Keratinocyte (primary cell): ENCODE measurements around the gene RALGPS1. TPM values are rescaled to one million over a fixed set of nuclear protein-coding genes. Genes with fewer than 3 reads are reported as not detected.

Source experiments
- DNase-seq: peaks from one replicate; pipeline ENCODE4 v3.0.0-alpha.2; 2011; ENCODE audit warnings: low read depth, missing footprints, low spot score
- FAIRE-seq: peaks from 2 replicates; lab custom pipeline; 2011; peaks lifted over from hg19 to GRCh38; lab: Jason Lieb, UNC
- H2AFZ ChIP-seq: 2 replicates; pipeline ENCODE4 v1.6.0; 2012; ENCODE audit warnings: low read length, control low read depth, inconsistent platforms; ENCODE audit not compliant: control insufficient read depth
- H3K27ac ChIP-seq: 2 replicates; pipeline ENCODE4 v1.5.1; 2011; ENCODE audit warnings: low read length; ENCODE audit not compliant: control insufficient read depth, insufficient read depth
- H3K27me3 ChIP-seq: 3 replicates; pipeline ENCODE4 v1.6.0; 2011; ENCODE audit warnings: low read length; ENCODE audit not compliant: control insufficient read depth, insufficient read depth; ENCODE audit errors: extremely low read depth
- H3K36me3 ChIP-seq, 2 experiments: 2 replicates in 1 of 2; 3 replicates in 1 of 2; pipeline ENCODE4 v1.5.1; 2011; ENCODE audit warnings: low read length in 2 of 2, mild to moderate bottlenecking in 1 of 2; ENCODE audit not compliant: control insufficient read depth in 2 of 2, insufficient read depth in 2 of 2; ENCODE audit errors: extremely low read depth in 1 of 2
- H3K4me1 ChIP-seq: 3 replicates; pipeline ENCODE4 v1.5.1; 2011; ENCODE audit warnings: low read length; ENCODE audit not compliant: control insufficient read depth, insufficient read depth; ENCODE audit errors: extremely low read depth
- H3K4me2 ChIP-seq: 3 replicates; pipeline ENCODE4 v1.6.0; 2011; ENCODE audit warnings: low read depth, low read length; ENCODE audit not compliant: control insufficient read depth, insufficient read depth; ENCODE audit errors: extremely low read depth
- H3K4me3 ChIP-seq, 3 experiments: fragments of 200-600 bp in 1 of 3; sonication (generic) in 1 of 3; 2 replicates in 2 of 3; 3 replicates in 1 of 3; pipeline ENCODE4 v1.5.1; 2011 to 2016; ENCODE audit warnings: low read length in 3 of 3, mild to moderate bottlenecking in 3 of 3, control low read depth in 2 of 3, inconsistent platforms in 1 of 3, low read depth in 1 of 3, mixed read lengths in 1 of 3, mixed run types in 1 of 3, moderate library complexity in 1 of 3; ENCODE audit not compliant: control insufficient read depth in 2 of 3, insufficient read depth in 2 of 3; ENCODE audit errors: extremely low read depth in 1 of 3
- H3K79me2 ChIP-seq: 2 replicates; pipeline ENCODE4 v1.6.0; 2012; ENCODE audit warnings: low read length; ENCODE audit not compliant: control insufficient read depth, insufficient read depth
- H3K9ac ChIP-seq: 3 replicates; pipeline ENCODE4 v1.6.0; 2011; ENCODE audit warnings: low read length; ENCODE audit not compliant: control insufficient read depth, insufficient read depth; ENCODE audit errors: extremely low read depth
- H3K9me1 ChIP-seq: 3 replicates; pipeline ENCODE4 v1.6.0; 2011; ENCODE audit warnings: low read length; ENCODE audit not compliant: control insufficient read depth, insufficient read depth; ENCODE audit errors: extremely low read depth
- H3K9me3 ChIP-seq: 2 replicates; pipeline ENCODE4 v1.5.1; 2012; ENCODE audit warnings: low read depth, low read length; ENCODE audit not compliant: control insufficient read depth
- H4K20me1 ChIP-seq: 3 replicates; pipeline ENCODE4 v1.6.0; 2011; ENCODE audit warnings: low read length; ENCODE audit not compliant: control insufficient read depth, insufficient read depth; ENCODE audit errors: extremely low read depth
- EZH2 ChIP-seq: IDR thresholded peaks from one replicate; pipeline ENCODE4 v1.6.1; 2012; ENCODE audit warnings: inconsistent platforms, mild to moderate bottlenecking, low read length, moderate library complexity
- dilution Hi-C: fragments of 300-500 bp; cut with MboI; formaldehyde crosslinking; loops from one replicate; pipeline ENCODE4 v1.7.0; 2020; ENCODE audit warnings: low sequenced_read_pairs; ENCODE audit not compliant: extremely low pct_ligation_motif_present
- polyA plus RNA-seq, 5 experiments: library from polyadenylated mRNA; depleted of rRNA in 3 of 5; stranded (reverse) in 3 of 5; stranded (forward) in 1 of 5; unstranded in 1 of 5; fragments of >200 nt; gene quantifications; 1 replicate in 1 of 5; 2 replicates in 3 of 5; 3 replicates in 1 of 5; pipeline versions ENCODE4 v1.2.1 to v1.2.3, GENCODE V29; 2011 to 2012; ENCODE audit warnings: missing spikeins in 2 of 5, low read depth in 1 of 5, low replicate concordance in 1 of 5
- TF ChIP-seq, protein P1 (sequence below), 3 experiments: IDR thresholded peaks in 1 of 3; conservative IDR thresholded peaks in 1 of 3; optimal IDR thresholded peaks in 1 of 3; 2 replicates in 2 of 3; 3 replicates in 1 of 3; pipeline versions ENCODE3 to v1.5.1; 2011; ENCODE audit warnings: low read length in 3 of 3, mild to moderate bottlenecking in 3 of 3, moderate library complexity in 2 of 3, control low read depth in 1 of 3, inconsistent platforms in 1 of 3; ENCODE audit not compliant: insufficient read depth in 2 of 3; ENCODE audit errors: extremely low read depth in 1 of 3

The RALGPS1 gene
- polyA plus RNA-seq, 1 donor (not counting 4 experiments of a cell fraction or from before 2014, with no cell fraction given) = 0.56 TPM

GRCh38 chr9:127137640-127138360 lies 223.2 kb downstream of the RALGPS1 start:
- DNase-seq = no peak
- H3K27ac ChIP-seq = no peak overlapping the region
- no peak overlapping the region for H2AFZ ChIP-seq
- H3K27me3 ChIP-seq = peaks cover 6% of the 10 kb centered on the region
- H3K4me1 ChIP-seq = peaks cover 4% of the 10 kb centered on the region
- dilution Hi-C loops = no loop called here
- no peaks in the 10 kb centered on the region for H3K9me1 ChIP-seq
- H3K79me2 ChIP-seq = no peaks in the 10 kb centered on the region
- no peak for FAIRE-seq
- H3K9me3 ChIP-seq = no peaks in the 10 kb centered on the region
- no peak overlapping the region for H3K9ac ChIP-seq
- H3K4me2 ChIP-seq = no peak overlapping the region
- no peaks in the 10 kb centered on the region for H3K36me3 ChIP-seq
- H3K4me3 ChIP-seq = no peak overlapping the region
- no peaks in the 10 kb centered on the region for H4K20me1 ChIP-seq
- TF ChIP-seq, protein P1, sequence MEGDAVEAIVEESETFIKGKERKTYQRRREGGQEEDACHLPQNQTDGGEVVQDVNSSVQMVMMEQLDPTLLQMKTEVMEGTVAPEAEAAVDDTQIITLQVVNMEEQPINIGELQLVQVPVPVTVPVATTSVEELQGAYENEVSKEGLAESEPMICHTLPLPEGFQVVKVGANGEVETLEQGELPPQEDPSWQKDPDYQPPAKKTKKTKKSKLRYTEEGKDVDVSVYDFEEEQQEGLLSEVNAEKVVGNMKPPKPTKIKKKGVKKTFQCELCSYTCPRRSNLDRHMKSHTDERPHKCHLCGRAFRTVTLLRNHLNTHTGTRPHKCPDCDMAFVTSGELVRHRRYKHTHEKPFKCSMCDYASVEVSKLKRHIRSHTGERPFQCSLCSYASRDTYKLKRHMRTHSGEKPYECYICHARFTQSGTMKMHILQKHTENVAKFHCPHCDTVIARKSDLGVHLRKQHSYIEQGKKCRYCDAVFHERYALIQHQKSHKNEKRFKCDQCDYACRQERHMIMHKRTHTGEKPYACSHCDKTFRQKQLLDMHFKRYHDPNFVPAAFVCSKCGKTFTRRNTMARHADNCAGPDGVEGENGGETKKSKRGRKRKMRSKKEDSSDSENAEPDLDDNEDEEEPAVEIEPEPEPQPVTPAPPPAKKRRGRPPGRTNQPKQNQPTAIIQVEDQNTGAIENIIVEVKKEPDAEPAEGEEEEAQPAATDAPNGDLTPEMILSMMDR (optimal IDR thresholded peaks at IDR 0.05 in 1 of 3, IDR thresholded peaks at IDR 0.05 in 1 of 3, conservative IDR thresholded peaks at IDR 0.05 in 1 of 3; ENCODE audit: extremely low read depth in 1 of 3, insufficient read depth in 2 of 3, low read length in 3 of 3) = no peak
- TF ChIP-seq EZH2 = no peak

GRCh38 chr9:127138444-127138843 lies 223.9 kb downstream of the RALGPS1 start:
- H3K9me1 ChIP-seq = no peaks in the 10 kb centered on the region
- H3K4me1 ChIP-seq = peaks cover 4% of the 10 kb centered on the region
- no peak for FAIRE-seq
- H3K79me2 ChIP-seq = no peaks in the 10 kb centered on the region
- no peak for DNase-seq
- H3K9me3 ChIP-seq = no peaks in the 10 kb centered on the region
- H3K36me3 ChIP-seq = no peaks in the 10 kb centered on the region
- peaks cover 6% of the 10 kb centered on the region for H3K27me3 ChIP-seq
- no peak for TF ChIP-seq EZH2
- dilution Hi-C loops = no loop called here
- no peak overlapping the region for H3K4me3 ChIP-seq
- H4K20me1 ChIP-seq = no peaks in the 10 kb centered on the region
- H3K9ac ChIP-seq = no peak overlapping the region
- no peak overlapping the region for H3K4me2 ChIP-seq
- no peak overlapping the region for H3K27ac ChIP-seq
- H2AFZ ChIP-seq = no peak overlapping the region
